Measurements from ENCODE around the gene PRR12.

Gene PRR12

DNA sequence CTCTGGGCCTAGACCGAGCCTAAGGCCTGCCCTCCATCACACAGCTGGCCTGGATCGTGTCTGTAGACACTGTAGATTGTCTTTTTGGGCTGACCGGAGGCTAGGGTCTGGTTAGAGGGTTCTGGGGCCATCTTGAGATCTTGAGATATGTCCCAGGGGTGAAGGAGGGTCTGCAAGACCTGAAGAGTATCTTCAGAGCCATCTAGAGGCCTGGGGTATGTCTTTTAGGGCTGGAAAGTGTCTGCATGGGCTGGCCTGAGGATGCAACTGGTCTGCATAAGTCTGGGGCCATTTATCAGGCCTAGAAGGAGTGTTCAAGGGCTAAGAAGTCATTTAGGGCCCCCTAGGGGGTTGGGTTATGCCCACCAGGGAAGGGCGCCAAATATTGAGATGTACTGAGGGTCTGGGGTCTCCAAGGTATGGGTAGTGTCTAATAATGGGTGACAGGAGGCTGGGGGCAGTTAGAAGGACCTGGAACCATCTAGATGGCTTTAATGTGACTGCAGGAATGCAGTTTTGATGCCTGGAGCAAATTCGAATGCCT, 51.6 kb downstream of the PRR12 start:
- no peak for DNase-seq

DNA sequence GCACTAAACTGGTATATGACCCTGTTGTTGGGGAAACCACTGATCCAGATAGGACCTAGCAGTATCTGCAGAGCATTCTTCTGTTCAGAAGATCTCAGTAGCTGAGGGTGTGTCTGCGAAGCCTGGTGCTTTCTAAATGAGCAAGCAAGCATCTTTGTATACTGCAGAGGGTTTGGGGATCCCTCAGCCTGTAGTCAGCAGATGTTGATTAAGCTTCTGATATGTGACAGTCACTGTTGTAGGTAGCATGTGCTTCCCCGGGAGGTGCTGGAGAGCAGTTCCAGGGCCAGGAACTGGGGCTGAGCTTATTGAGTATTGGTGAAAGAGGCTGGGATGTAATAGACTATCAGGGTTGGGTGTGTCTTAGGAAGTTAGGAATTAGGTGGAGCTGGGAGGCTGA, 52.5 kb downstream of the PRR12 start:
- no peak for DNase-seq

GRCh38 chr19:49645592-49645991, 54.6 kb downstream of the PRR12 start:
- no peak for DNase-seq

DNA sequence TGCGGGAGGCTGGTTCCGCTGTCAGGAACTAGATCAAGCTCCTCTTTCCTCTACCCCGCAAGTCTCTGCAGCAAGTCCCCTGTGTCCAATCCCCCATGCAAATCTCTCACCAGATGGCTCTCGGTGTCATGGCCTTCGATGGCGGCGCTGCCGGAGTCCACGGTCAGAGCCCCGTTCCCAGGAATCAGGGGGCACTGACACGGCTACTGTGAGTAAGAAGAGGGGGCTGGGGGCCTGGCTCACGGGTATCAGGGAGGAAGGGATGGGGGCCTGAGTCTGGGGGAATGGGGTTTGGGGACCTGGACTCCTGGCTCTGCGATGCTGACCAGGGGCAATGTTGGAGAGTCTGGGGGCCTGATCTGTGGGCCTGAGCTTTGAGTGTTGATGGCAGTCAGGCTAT, 55.0 kb downstream of the PRR12 start:
- DNase-seq: no peak

DNA sequence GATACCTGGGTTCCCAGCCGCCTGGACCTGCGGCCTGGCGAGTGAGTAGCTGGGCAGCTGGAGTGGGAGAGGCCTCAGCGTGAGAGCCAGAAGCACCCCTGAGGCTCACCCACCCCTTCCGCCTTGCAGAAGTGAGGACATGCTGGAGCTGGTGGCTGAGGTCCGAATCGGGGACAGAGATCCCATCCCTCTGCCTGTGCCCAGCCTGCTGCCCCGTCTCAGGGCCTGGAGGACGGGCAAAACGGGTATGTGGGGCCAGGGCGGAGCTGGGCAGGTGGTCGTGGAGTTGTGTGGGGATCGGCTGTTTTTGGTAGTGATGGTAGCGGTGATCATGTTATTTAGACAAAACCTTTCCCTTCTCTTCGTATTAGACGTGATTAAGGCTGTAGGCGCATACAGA, 55.6 kb downstream of the PRR12 start:
- DNase-seq: no peak

DNA sequence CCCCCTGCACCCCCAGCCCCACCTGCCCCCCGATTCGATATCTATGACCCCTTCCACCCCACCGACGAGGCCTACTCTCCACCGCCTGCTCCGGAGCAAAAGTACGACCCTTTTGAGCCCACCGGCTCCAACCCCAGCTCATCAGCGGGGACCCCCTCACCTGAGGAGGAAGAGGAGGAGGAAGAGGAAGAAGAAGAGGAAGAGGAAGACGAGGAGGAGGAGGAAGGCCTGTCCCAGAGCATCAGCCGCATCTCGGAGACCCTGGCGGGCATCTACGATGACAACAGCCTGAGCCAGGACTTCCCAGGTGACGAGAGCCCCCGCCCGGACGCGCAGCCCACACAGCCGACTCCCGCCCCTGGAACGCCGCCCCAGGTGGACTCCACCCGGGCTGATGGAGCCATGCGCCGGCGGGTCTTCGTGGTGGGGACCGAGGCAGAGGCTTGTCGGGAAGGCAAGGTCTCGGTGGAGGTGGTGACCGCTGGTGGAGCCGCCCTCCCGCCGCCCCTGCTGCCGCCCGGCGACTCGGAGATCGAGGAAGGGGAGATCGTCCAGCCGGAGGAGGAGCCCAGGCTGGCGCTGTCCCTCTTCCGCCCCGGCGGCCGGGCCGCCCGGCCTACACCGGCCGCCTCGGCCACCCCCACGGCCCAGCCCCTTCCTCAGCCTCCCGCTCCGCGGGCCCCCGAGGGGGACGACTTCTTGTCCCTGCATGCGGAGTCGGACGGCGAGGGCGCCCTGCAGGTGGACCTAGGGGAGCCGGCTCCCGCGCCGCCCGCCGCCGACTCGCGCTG, 60.2 kb downstream of the PRR12 start:
- no peak for DNase-seq

- no peak for DNase-seq
These were observed 61.0 kb downstream of the PRR12 start for GRCh38 chr19:49651820-49652550.

DNA sequence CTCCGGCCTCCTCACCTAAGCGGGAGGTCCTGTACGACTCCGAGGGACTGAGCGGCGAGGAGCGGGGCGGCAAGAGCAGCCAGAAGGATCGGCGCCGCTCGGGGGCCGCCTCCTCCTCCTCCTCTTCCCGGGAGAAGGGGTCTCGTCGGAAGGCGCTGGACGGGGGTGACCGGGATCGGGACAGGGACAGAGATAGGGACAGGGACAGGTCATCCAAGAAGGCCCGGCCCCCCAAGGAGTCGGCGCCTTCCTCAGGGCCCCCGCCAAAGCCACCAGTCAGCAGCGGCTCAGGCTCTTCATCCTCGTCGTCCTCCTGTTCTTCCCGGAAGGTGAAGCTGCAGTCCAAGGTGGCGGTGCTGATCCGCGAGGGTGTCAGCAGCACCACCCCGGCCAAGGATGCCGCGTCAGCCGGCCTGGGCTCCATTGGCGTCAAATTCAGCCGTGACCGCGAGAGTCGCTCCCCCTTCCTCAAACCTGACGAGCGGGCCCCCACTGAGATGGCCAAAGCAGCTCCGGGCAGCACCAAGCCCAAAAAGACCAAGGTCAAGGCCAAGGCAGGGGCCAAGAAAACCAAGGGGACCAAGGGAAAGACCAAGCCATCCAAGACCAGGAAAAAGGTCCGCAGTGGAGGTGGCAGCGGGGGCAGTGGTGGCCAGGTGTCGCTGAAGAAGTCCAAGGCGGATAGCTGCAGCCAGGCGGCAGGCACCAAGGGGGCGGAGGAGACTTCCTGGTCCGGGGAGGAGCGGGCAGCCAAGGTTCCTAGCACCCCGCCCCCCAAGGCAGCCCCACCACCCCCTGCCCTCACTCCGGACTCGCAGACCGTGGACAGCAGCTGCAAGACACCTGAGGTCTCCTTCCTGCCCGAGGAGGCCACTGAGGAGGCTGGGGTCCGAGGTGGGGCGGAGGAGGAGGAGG, 61.8 kb downstream of the PRR12 start:
- no peak for DNase-seq

GRCh38 chr19:49653466-49653806, 62.5 kb downstream of the PRR12 start:
- DNase-seq: no peak

DNA sequence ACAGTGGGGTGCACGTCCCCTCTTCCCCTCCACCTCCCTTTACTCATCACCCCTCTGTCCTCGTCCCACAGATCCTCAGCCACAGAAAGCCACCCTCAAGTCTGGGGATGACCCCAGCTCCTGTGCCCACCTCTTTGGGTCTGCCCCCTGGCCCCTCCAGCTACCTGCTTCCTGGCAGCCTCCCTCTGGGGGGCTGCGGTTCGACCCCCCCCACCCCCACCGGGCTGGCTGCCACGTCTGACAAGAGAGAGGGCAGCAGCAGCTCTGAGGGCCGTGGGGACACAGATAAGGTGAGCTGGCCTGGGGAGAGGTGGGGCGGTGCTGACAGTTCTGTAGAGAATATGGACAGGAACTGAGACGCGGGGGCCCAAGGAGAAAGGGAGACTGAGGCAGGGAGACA, 63.6 kb downstream of the PRR12 start:
- DNase-seq: no peak

DNA sequence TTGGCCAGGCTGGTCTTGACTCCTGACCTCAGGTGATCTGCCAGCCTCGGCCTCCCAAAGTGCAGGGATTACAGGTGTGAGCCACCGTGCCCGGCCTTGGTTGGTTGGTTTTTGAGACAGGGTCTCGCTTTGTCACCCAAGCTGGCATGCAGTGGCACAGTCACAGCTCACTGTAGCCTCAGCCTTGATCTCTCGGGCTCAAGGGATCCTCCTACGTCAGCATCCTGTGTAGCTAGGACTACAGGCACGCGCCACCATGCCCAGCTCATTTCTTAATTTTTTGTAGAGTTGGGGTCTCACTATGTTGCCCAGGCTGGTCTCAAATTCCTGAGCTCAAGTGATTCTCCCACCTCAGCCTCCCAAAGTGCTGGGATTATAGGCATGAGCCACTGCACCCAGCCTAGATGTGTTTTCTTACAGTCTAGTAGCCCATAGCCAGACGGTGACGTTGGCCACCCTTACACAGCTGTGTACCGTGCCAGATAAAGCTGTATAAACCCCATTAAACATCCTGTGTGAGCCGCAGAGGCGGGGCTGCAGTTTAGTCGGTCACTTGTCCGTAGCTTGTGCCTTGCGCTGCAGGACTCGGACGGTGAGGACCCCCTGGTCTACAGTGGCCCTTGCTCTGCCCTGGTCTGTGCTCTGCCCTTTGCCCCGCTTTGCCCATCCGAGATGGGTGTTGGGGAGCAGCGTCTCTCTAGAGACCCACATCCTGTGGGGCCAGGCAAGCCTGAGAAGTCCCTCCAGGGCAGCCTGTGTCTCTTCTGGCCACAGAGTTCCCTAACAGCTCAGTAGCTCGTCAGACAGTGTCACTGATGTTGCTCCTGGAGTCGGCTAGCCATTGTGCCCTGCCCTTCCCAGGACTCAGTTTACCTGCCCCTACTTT, 64.8 kb downstream of the PRR12 start:
- no peak for DNase-seq

- DNase-seq: no peak
These were observed 65.6 kb downstream of the PRR12 start for GRCh38 chr19:49656456-49657109.

- no peak for DNase-seq
These were observed 66.6 kb downstream of the PRR12 start for GRCh38 chr19:49657493-49658138.

DNA sequence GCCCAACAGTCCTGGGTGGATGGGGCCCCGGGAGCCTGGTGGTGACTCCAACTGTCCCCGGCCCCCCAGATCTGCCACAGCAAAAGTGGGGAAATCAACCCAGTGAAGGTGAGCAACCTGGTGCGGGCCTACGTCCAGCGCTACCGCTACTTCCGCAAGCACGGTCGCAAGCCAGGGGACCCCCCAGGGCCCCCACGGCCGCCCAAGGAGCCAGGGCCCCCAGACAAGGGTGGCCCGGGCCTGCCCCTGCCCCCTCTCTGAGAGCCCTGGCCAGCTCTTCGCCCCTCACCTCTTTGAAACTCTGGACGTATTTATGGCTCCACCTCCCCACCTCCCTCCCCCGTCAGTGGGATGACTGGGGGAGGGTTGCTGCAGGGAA, 67.1 kb downstream of the PRR12 start:
- DNase-seq: no peak

DNA sequence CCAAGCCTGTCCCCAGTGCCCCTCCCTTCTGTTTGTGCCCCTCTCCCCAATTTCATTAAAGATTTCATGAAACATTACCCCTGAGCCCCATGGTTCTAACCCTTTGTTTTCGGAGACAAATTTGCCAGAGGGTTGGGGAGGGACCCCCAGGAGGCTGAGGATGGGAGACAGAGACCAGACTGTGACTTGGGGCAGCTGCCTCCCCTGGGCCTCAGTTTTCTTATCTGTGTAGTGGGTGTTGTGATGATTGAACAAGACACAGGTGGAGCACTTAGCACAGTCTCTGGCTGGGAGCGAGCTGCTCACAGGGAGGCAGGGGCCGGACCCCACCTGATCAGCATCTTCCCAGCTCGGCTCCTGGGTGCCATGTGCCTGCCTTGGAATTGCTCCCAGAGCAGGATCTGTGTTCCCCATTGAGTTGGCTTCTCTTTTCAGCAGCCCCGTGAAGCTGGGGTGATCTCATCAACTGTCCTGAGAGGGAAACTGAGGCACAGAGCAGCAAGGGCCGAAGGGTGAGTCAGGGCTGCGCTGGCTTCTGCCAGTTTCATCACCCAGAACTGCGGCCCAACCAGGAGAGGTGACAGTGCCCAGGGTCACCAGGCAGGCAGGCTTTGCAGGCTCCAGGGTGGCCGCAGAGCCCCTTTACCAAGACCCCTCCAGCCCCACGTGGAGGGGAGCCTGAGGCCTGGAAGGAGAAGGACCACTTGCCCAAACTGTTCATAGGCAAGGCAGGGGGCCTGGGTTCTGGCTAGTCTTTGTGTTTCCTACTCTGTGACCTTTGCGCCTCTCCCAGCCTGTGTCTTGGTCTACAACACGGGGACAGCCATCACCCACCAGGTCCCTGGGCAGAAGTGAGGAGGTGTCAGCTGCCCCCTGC, 67.8 kb downstream of the PRR12 start:
- no peak for DNase-seq

DNA sequence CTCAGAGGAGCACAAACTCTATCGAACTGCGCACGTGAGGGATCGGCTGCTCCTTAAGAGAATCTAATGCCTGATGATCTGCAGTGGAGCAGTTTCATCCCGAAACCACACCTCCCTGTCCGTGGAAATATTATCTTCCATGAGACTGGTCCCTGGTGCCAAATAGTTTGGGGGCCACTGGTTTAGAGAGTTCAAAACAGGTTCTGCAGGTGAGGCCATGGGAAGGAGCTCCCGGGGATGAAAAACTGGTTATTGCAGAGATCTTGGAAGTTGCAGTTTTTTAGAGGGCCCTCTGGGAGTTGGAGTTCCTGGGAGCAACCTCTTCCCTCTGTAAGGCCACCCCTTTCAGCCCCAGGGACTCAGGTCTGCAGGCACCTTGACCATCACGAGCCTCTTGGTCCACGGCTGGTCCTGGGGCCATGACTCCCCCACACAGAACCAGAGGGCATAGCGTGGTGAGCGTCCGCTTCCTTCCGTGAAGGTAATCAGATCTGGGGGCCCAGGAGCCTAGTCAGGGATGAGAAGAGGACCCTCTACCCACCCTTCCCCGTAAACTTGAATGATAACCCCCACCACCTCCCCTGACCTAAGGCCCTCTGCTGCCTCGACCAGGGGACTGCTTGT, 69.5 kb downstream of the PRR12 start:
- no peak for DNase-seq

GRCh38 chr19:49662011-49662410, 71.0 kb downstream of the PRR12 start:
- no peak for DNase-seq

DNA sequence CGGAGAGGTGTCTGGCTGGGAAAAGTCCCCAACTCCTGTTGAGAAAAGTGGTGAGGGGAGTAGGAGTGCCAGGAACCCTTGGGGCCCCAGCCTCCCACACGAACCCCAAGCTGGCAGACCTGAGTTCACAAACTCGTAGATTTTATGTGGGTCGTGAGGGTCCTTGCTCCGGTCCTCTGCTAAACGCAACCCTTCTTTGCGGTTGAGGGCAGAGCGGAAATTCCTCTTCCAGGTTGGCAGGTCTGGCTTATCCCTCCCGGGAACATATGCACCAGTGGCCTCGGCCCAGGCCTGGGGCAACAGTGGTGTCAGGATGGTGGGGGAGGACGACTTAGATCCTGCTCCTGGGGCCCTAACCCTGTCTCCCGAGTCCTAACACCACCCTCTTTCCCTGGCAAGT, 72.2 kb downstream of the PRR12 start:
- DNase-seq: no peak

All from anterior cingulate cortex (tissue), 58 donors.